Measurements from ENCODE around the gene NCAN.

NCAN gene

DNA sequence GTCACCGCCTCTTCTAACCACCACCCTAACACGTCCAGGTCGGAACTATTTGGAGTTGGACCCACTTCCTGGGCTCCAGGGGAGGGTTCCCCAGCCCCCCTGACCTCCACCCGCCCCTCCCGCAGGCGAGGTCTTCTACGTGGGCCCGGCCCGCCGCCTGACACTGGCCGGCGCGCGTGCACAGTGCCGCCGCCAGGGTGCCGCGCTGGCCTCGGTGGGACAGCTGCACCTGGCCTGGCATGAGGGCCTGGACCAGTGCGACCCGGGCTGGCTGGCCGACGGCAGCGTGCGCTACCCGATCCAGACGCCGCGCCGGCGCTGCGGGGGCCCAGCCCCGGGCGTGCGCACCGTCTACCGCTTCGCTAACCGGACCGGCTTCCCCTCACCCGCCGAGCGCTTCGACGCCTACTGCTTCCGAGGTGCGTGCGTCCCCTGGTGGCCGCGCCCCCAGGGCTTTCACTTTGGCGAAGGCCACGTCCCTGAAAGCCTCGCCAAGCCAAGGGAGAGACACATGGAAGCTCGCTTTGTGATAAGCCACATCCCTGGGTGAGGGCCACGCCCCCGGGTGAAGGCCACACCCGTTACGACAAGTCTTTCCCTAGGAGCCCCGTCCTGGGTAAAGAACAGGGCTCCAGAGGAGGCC lies 13.2 kb downstream of the NCAN start:
- H3K4me1 Mint-ChIP-seq, result peaks cover 4% of the 10 kb centered on the region
- TF ChIP-seq CTCF (IDR thresholded peaks at IDR 0.05), result peak; percentile 68
- H3K4me3 Mint-ChIP-seq, result no peak overlapping the region
- no peak overlapping the region for H3K27ac Mint-ChIP-seq
- DNase-seq, result peak; percentile 81
- peaks cover 8% of the 10 kb centered on the region for H3K9me3 Mint-ChIP-seq
- H3K36me3 Mint-ChIP-seq (ENCODE audit: low read depth), result no peaks in the 10 kb centered on the region
- peaks cover 68% of the 10 kb centered on the region for H3K27me3 Mint-ChIP-seq (ENCODE audit: low read depth, poor library complexity)

DNA sequence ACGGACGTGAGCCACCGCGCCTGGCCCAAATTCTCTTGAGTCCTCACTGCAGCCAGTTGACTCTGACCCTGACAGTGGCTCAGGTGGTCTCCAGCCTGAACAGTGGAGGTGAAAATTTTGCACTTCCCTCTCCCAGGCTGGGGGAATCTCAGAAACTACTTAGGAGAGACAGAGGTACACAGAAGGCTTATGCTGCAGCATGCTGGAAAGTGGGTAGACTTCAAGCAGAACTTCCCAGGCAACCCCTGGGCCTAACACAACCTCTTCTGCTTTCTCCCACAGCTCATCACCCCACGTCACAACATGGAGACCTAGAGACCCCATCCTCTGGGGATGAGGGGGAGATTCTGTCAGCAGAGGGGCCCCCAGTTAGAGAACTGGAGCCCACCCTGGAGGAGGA lies 14.4 kb downstream of the NCAN start:
- Mint-ChIP-seq H3K9me3 (peaks cover 8% of the 10 kb centered on the region), H3K27me3 (ENCODE audit: low read depth, poor library complexity) (peaks cover 74% of the 10 kb centered on the region), H3K4me1 (peaks cover 4% of the 10 kb centered on the region), H3K4me3 (no peak overlapping the region), H3K27ac (no peak overlapping the region), H3K36me3 (ENCODE audit: low read depth) (no peaks in the 10 kb centered on the region)
- no peak for TF ChIP-seq CTCF (IDR thresholded peaks at IDR 0.05)
- DNase-seq, result no peak

GRCh38 chr19:19226663-19227062 lies 14.9 kb downstream of the NCAN start:
- Mint-ChIP-seq H3K27me3 (ENCODE audit: low read depth, poor library complexity) (peaks cover 78% of the 10 kb centered on the region), H3K4me3 (no peak overlapping the region), H3K36me3 (ENCODE audit: low read depth) (no peaks in the 10 kb centered on the region), H3K27ac (no peak overlapping the region), H3K9me3 (peaks cover 8% of the 10 kb centered on the region), H3K4me1 (peaks cover 4% of the 10 kb centered on the region)
- TF ChIP-seq CTCF (IDR thresholded peaks at IDR 0.05), result no peak
- no peak for DNase-seq

GRCh38 chr19:19227217-19227616 lies 15.5 kb downstream of the NCAN start:
- Mint-ChIP-seq H3K27ac (no peak overlapping the region), H3K9me3 (peaks cover 8% of the 10 kb centered on the region), H3K4me1 (peaks cover 4% of the 10 kb centered on the region), H3K27me3 (ENCODE audit: low read depth, poor library complexity) (peaks cover 75% of the 10 kb centered on the region), H3K4me3 (no peak overlapping the region), H3K36me3 (ENCODE audit: low read depth) (no peaks in the 10 kb centered on the region)
- TF ChIP-seq CTCF (IDR thresholded peaks at IDR 0.05), result no peak
- DNase-seq, result no peak

DNA sequence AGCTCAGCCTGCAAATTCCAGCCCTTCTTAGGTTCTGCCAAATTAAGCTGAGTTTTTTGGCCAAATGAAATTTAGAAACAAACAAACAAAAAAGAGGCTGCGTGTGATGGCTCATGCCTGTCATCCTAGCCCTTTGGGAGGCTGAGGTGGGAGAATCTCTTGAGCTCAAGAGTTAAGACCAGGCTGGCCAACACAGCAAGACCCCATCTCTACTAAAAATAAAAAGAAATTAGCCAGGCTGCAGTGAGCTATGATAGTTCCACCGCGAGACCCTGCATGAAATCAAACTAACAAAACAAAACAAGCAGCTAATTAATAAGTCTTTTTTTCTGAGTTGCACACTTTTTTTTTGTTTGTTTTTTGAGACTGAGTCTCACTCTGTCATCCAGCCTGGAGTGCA lies 17.9 kb downstream of the NCAN start:
- peaks cover 4% of the 10 kb centered on the region for H3K4me1 Mint-ChIP-seq
- no peak for DNase-seq
- H3K4me3 Mint-ChIP-seq, result no peak overlapping the region
- H3K27ac Mint-ChIP-seq, result no peak overlapping the region
- H3K9me3 Mint-ChIP-seq, result peaks cover 20% of the 10 kb centered on the region
- no peaks in the 10 kb centered on the region for H3K36me3 Mint-ChIP-seq (ENCODE audit: low read depth)
- H3K27me3 Mint-ChIP-seq (ENCODE audit: low read depth, poor library complexity), result peaks cover 50% of the 10 kb centered on the region
- TF ChIP-seq CTCF (IDR thresholded peaks at IDR 0.05), result no peak

GRCh38 chr19:19230999-19231398 lies 19.2 kb downstream of the NCAN start:
- TF ChIP-seq CTCF (IDR thresholded peaks at IDR 0.05), result no peak
- peaks cover 28% of the 10 kb centered on the region for H3K9me3 Mint-ChIP-seq
- H3K27ac Mint-ChIP-seq, result no peak overlapping the region
- no peaks in the 10 kb centered on the region for H3K36me3 Mint-ChIP-seq (ENCODE audit: low read depth)
- peaks cover 37% of the 10 kb centered on the region for H3K27me3 Mint-ChIP-seq (ENCODE audit: low read depth, poor library complexity)
- DNase-seq, result no peak
- H3K4me1 Mint-ChIP-seq, result peaks cover 4% of the 10 kb centered on the region
- H3K4me3 Mint-ChIP-seq, result no peak overlapping the region
